SK-N-MC (cell line): ENCODE results near the gene KIF18A.

Source experiments
- FOXP2 ChIP-seq: optimal IDR thresholded peaks from 2 replicates; pipeline ENCODE3; 2011; ENCODE audit warnings: mild to moderate bottlenecking, moderate library complexity; ENCODE audit not compliant: insufficient read depth; ENCODE audit errors: extremely low read length, control extremely low read depth
- POLR2AphosphoS5 ChIP-seq: IDR thresholded peaks from 2 replicates; pipeline ENCODE4 v1.6.1; 2012; ENCODE audit warnings: mild to moderate bottlenecking, low read depth, low read length, borderline replicate concordance

DNA sequence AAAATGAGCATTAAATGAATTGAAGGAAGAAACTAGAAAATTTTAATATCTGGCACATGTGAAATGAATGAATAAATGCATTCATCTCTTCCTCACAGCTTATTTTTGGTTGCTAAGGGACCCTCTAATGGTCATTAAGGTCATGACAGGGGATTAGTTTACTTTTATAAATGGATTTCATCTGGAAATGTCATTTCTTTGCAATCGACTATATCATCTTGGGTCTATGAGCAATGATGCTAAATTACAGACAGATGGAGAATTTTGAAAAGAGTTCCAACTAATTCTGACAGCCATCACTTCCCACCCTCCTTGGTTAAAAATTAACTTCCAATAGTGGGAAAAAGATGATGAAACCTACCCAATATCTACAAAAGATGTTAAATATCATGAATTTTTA lies 98.0 kb downstream of the KIF18A start:
- TF ChIP-seq FOXP2 (no peak), POLR2AphosphoS5 (no peak)
